ENCODE results near the gene ARHGAP32. TPM values are rescaled to one million over a fixed set of nuclear protein-coding genes. Genes with fewer than 3 reads are reported as not detected.
A peak's percentile ranks its signal among the peaks of the same experiment; 100 is the strongest.

The ARHGAP32 gene
- total RNA-seq, 1 donor from 2014 or later = 25.7 TPM

GRCh38 chr11:128981254-128981653 is 210.9 kb downstream of the ARHGAP32 start:
- intact Hi-C loops (cut with DNase I) = no loop called here
- DNase-seq (no peak), ATAC-seq (no peak)
- H3K4me3 ChIP-seq = no peak overlapping the region
- TF ChIP-seq, protein P1, sequence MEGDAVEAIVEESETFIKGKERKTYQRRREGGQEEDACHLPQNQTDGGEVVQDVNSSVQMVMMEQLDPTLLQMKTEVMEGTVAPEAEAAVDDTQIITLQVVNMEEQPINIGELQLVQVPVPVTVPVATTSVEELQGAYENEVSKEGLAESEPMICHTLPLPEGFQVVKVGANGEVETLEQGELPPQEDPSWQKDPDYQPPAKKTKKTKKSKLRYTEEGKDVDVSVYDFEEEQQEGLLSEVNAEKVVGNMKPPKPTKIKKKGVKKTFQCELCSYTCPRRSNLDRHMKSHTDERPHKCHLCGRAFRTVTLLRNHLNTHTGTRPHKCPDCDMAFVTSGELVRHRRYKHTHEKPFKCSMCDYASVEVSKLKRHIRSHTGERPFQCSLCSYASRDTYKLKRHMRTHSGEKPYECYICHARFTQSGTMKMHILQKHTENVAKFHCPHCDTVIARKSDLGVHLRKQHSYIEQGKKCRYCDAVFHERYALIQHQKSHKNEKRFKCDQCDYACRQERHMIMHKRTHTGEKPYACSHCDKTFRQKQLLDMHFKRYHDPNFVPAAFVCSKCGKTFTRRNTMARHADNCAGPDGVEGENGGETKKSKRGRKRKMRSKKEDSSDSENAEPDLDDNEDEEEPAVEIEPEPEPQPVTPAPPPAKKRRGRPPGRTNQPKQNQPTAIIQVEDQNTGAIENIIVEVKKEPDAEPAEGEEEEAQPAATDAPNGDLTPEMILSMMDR (IDR thresholded peaks at IDR 0.05) = no peak
- H3K4me1 ChIP-seq = no peaks in the 10 kb centered on the region
- no peak overlapping the region for H3K27ac ChIP-seq
- peaks cover 37% of the 10 kb centered on the region for H3K36me3 ChIP-seq
- H3K9me3 ChIP-seq = no peaks in the 10 kb centered on the region
- H3K27me3 ChIP-seq = no peaks in the 10 kb centered on the region

GRCh38 chr11:128970598-128971190 is 221.4 kb downstream of the ARHGAP32 start:
- H3K4me3 ChIP-seq = no peak overlapping the region
- H3K4me1 ChIP-seq = no peaks in the 10 kb centered on the region
- H3K9me3 ChIP-seq = no peaks in the 10 kb centered on the region
- H3K27ac ChIP-seq = no peak overlapping the region
- TF ChIP-seq, protein P1 (IDR thresholded peaks at IDR 0.05) = no peak
- ATAC-seq (peak; percentile 14), DNase-seq (no peak)
- H3K27me3 ChIP-seq = no peaks in the 10 kb centered on the region
- intact Hi-C loops (cut with DNase I) = no loop called here
- peaks cover 58% of the 10 kb centered on the region for H3K36me3 ChIP-seq

DNA sequence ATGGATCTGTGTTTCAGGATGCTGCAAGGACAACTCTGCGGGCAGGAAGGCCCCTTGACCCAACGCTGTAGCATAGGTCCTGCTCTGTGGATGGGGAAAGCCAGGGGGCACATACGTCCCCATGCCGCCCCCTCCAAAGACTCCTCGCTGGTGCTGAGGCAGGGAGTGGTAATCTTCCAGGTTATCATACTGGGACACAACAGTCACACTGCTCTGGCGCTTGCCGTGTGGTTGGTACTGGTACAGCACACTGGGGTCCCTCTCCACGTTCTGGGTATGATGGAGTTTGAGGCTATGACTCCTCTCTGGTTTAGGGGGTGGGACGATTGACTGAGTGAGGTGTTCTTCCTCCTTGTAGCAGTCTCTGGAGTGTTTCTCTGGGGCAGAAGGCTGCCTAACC is 223.2 kb downstream of the ARHGAP32 start:
- DNase-seq = no peak

DNA sequence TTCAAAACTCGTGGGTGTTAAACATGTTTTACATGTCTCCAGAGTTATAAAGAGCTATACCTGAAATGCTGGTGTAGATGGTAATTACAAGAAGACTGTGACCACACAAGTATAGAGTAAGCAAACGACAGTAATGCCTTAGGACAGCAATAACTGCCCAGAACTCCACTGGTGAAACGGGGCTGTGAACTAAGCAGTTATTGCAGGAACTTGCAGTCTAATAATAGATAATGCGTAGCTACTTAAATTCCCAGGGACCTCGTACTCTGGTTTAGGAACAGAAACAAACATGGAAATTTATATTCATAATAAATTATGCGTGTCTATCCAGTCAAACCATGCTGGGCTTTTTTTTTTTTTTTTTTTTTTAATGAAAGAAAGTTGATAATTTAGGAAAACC is 224.5 kb downstream of the ARHGAP32 start:
- Histone ChIP-seq H3K36me3 (peaks cover 33% of the 10 kb centered on the region), H3K27me3 (no peaks in the 10 kb centered on the region), H3K27ac (no peak overlapping the region), H3K4me1 (no peaks in the 10 kb centered on the region), H3K9me3 (no peaks in the 10 kb centered on the region), H3K4me3 (no peak overlapping the region)
- intact Hi-C loops (cut with DNase I) = no loop called here
- ATAC-seq (no peak), DNase-seq (no peak)
- TF ChIP-seq, protein P1 (IDR thresholded peaks at IDR 0.05) = no peak

More for the DNA sequence above, 223.2 kb downstream of the ARHGAP32 start:
- Histone ChIP-seq H3K4me1 (no peaks in the 10 kb centered on the region), H3K27ac (no peak overlapping the region), H3K9me3 (no peaks in the 10 kb centered on the region), H3K36me3 (peaks cover 46% of the 10 kb centered on the region), H3K27me3 (no peaks in the 10 kb centered on the region), H3K4me3 (no peak overlapping the region)
- TF ChIP-seq, protein P1 (IDR thresholded peaks at IDR 0.05) = no peak
- intact Hi-C loops (cut with DNase I) = no loop called here
- no peak for ATAC-seq

- Histone ChIP-seq H3K9me3 (no peaks in the 10 kb centered on the region), H3K27ac (no peak overlapping the region), H3K36me3 (peaks cover 19% of the 10 kb centered on the region), H3K27me3 (no peaks in the 10 kb centered on the region), H3K4me3 (no peak overlapping the region), H3K4me1 (no peaks in the 10 kb centered on the region)
- intact Hi-C loops (cut with DNase I) = no loop called here
- TF ChIP-seq, protein P1 (IDR thresholded peaks at IDR 0.05) = no peak
- DNase-seq = no peak
- peak; percentile 63 for ATAC-seq
Observed at GRCh38 chr11:128965485-128965884, 226.6 kb downstream of the ARHGAP32 start.
